ENCODE results near the gene BACH1.

BACH1 gene

GRCh38 chr21:29384683-29385359 lies 86.1 kb downstream of the BACH1 start:
- H3K36me3 Mint-ChIP-seq (ENCODE audit: low read depth): peaks cover 5% of the 10 kb centered on the region
- H3K9me3 Mint-ChIP-seq: no peaks in the 10 kb centered on the region
- H3K27ac Mint-ChIP-seq: no peak overlapping the region
- no peak overlapping the region for H3K4me3 Mint-ChIP-seq
- no peaks in the 10 kb centered on the region for H3K27me3 Mint-ChIP-seq
- H3K4me1 Mint-ChIP-seq (ENCODE audit: low read depth): no peaks in the 10 kb centered on the region

- Mint-ChIP-seq H3K4me3 (no peak overlapping the region), H3K9me3 (no peaks in the 10 kb centered on the region), H3K36me3 (ENCODE audit: low read depth) (peaks cover 5% of the 10 kb centered on the region), H3K27me3 (no peaks in the 10 kb centered on the region), H3K4me1 (ENCODE audit: low read depth) (no peaks in the 10 kb centered on the region), H3K27ac (no peak overlapping the region)
Observed at GRCh38 chr21:29385934-29386520, 87.3 kb downstream of the BACH1 start.

GRCh38 chr21:29386803-29387202 lies 88.1 kb downstream of the BACH1 start:
- no peak overlapping the region for H3K27ac Mint-ChIP-seq
- H3K9me3 Mint-ChIP-seq: no peaks in the 10 kb centered on the region
- H3K27me3 Mint-ChIP-seq: no peaks in the 10 kb centered on the region
- H3K4me1 Mint-ChIP-seq (ENCODE audit: low read depth): no peaks in the 10 kb centered on the region
- H3K4me3 Mint-ChIP-seq: no peak overlapping the region
- H3K36me3 Mint-ChIP-seq (ENCODE audit: low read depth): peaks cover 6% of the 10 kb centered on the region

GRCh38 chr21:29387598-29387997 lies 88.9 kb downstream of the BACH1 start:
- Mint-ChIP-seq H3K27me3 (no peaks in the 10 kb centered on the region), H3K27ac (no peak overlapping the region), H3K36me3 (ENCODE audit: low read depth) (peaks cover 4% of the 10 kb centered on the region), H3K9me3 (no peaks in the 10 kb centered on the region), H3K4me3 (no peak overlapping the region), H3K4me1 (ENCODE audit: low read depth) (no peaks in the 10 kb centered on the region)

- Mint-ChIP-seq H3K9me3 (no peaks in the 10 kb centered on the region), H3K27me3 (no peaks in the 10 kb centered on the region), H3K36me3 (ENCODE audit: low read depth) (peaks cover 19% of the 10 kb centered on the region), H3K27ac (no peak overlapping the region), H3K4me1 (ENCODE audit: low read depth) (no peaks in the 10 kb centered on the region), H3K4me3 (no peak overlapping the region)
Observed at GRCh38 chr21:29389136-29389535, 90.4 kb downstream of the BACH1 start.

GRCh38 chr21:29390778-29391177 lies 92.1 kb downstream of the BACH1 start:
- no peak overlapping the region for H3K4me3 Mint-ChIP-seq

GRCh38 chr21:29394051-29394450 lies 95.3 kb downstream of the BACH1 start:
- H3K4me1 Mint-ChIP-seq (ENCODE audit: low read depth): no peaks in the 10 kb centered on the region
- H3K27ac Mint-ChIP-seq: no peak overlapping the region
- peaks cover 43% of the 10 kb centered on the region for H3K36me3 Mint-ChIP-seq (ENCODE audit: low read depth)
- no peaks in the 10 kb centered on the region for H3K27me3 Mint-ChIP-seq
- no peak overlapping the region for H3K4me3 Mint-ChIP-seq
- H3K9me3 Mint-ChIP-seq: peaks cover 8% of the 10 kb centered on the region

More at GRCh38 chr21:29390778-29391177, 92.1 kb downstream of the BACH1 start:
- H3K4me1 Mint-ChIP-seq (ENCODE audit: low read depth): no peaks in the 10 kb centered on the region
- no peaks in the 10 kb centered on the region for H3K27me3 Mint-ChIP-seq
- H3K36me3 Mint-ChIP-seq (ENCODE audit: low read depth): peaks cover 22% of the 10 kb centered on the region
- no peaks in the 10 kb centered on the region for H3K9me3 Mint-ChIP-seq
- H3K27ac Mint-ChIP-seq: no peak overlapping the region

Measured in stimulated activated naive CD8-positive, alpha-beta T cell treated with anti-CD3 and anti-CD28 coated beads, Interleukin-15, Interleukin-2, amounts not matched to agents 100 ng/mL and 50 ng/mL, for 24 hours (primary cell).